H54 (cell line): ENCODE measurements around the gene NKX1-1.

Source experiments
- DNase-seq: peaks from one replicate; pipeline ENCODE4 v3.0.0; 2011; ENCODE audit warnings: low spot score, mixed read lengths; ENCODE audit not compliant: insufficient read length
- FAIRE-seq: peaks from 3 replicates; lab custom pipeline; 2011; peaks lifted over from hg19 to GRCh38; lab: Jason Lieb, UNC
- POLR2A ChIP-seq: IDR thresholded peaks from 2 replicates; pipeline ENCODE4 v1.6.1; 2011; ENCODE audit warnings: low read depth, mild to moderate bottlenecking, low read length

NKX1-1 gene

GRCh38 chr4:1427010-1427409 is 20.8 kb upstream of the NKX1-1 start:
- no peak for TF ChIP-seq POLR2A
- no peak for FAIRE-seq
- no peak for DNase-seq

DNA sequence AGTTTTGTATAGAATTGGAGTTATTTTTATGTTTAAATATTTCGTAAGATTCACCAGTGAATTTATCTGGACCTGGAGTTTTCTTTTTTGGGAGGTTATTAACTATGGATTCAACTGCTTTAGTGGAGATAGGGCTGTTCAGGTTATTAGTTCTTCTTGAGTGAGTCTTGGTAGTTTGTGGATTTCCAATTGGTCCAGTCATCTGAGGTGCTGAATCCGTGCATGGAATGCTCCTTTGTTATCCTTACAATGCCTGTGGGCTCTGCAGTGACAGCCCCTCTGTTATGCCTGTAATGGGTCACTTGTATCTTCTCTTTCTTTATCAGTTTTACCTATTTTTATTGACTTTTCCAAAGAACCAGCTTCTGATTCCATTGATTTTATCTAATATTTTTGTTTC is 15.4 kb upstream of the NKX1-1 start:
- DNase-seq (no peak), FAIRE-seq (no peak)
- no peak for TF ChIP-seq POLR2A

DNA sequence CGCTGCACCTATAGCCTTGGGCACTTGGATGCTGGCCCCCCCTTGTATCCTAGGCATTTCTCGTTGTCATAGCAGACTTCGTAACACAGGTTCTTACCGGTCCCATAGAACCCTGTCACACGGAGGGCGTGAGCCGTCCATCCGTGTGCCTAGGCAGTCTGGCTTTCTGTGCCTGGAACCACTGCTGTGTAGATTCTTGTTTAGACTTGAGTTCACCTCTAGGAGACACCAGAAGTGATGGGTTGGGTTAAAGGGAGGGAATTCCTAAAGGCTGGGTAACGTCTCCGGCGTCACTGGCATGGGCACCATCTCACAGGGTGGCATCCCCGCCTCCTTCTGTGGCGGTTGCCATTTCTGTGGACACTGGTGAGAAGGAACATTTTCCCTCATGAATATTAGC is 13.5 kb upstream of the NKX1-1 start:
- no peak for TF ChIP-seq POLR2A
- DNase-seq, result no peak
- no peak for FAIRE-seq

GRCh38 chr4:1418494-1419285 is 12.4 kb upstream of the NKX1-1 start:
- no peak for TF ChIP-seq POLR2A
- DNase-seq (no peak), FAIRE-seq (no peak)

GRCh38 chr4:1417522-1418390 is 11.5 kb upstream of the NKX1-1 start:
- FAIRE-seq (no peak), DNase-seq (no peak)
- no peak for TF ChIP-seq POLR2A

DNA sequence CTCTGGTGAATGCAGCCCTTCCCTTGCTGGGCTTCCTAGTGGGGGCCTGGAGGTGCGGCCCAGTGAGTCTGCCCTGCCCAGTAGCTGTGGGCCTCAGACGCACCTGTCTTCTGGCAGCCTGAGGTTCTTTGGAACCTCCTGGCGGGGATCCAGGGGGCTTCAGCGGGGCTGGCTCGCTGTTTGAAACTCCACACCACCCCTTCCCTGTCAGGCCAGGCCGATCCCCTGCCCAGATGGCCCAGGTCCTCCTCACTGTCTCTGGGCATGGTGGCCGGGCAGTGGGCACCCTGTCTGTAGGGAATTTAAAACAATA is 10.7 kb upstream of the NKX1-1 start:
- no peak for TF ChIP-seq POLR2A
- no peak for FAIRE-seq
- no peak for DNase-seq

- DNase-seq, result no peak
- TF ChIP-seq POLR2A, result no peak
Observed at GRCh38 chr4:1416051-1416947, 10.1 kb upstream of the NKX1-1 start.

GRCh38 chr4:1415681-1415981 is 9.4 kb upstream of the NKX1-1 start:
- TF ChIP-seq POLR2A, result no peak
- FAIRE-seq, result no peak
- no peak for DNase-seq

More at GRCh38 chr4:1416051-1416947, 10.1 kb upstream of the NKX1-1 start:
- no peak for FAIRE-seq

GRCh38 chr4:1414831-1415680 is 8.8 kb upstream of the NKX1-1 start:
- FAIRE-seq, result no peak
- no peak for TF ChIP-seq POLR2A

DNA sequence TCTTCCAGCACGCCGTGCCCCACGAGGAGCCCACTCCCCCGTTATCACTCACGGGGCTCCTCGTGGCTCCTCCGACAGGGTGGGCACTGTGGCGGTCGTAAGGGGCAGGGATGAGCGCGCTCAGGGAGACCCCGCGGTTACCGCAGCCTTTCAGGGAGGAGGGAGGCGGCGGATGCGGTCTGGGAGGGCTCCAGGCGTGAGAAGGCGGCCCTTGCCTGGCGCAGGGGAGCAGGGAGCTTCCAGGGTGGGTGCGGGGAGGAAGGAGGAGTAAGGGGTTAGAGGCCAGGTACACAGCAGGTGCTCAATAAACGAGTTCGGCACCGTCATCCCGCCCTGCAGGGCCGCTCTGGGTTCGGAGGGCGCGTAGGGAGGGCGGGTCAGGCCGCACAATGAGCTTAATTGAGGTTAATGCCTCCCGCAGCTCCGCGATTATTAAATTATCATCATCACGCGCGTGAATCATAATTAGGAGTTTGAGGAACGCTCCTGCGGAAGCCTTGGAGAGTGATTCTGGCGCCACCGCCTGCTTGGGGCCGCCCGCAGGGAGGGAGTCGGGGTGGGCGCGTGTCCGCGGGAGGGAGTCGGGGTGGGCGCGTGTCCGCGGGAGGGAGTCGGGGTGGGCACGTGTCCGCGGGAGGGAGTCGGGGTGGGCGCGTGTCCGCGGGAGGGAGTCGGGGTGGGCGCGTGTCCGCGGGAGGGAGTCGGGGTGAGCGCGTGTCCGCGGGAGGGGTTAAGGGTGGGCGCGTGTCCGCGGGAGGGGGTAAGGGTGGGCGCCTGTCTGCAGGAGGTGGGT is 7.6 kb upstream of the NKX1-1 start:
- no peak for FAIRE-seq
- no peak for TF ChIP-seq POLR2A
- DNase-seq, result no peak

More at GRCh38 chr4:1414831-1415680, 8.8 kb upstream of the NKX1-1 start:
- no peak for DNase-seq

GRCh38 chr4:1413204-1413663 is 7.0 kb upstream of the NKX1-1 start:
- DNase-seq (no peak), FAIRE-seq (no peak)
- no peak for TF ChIP-seq POLR2A
